HCT116 (cell line): ENCODE data around the gene LDHD.

Experiments used
- CBX3 ChIP-seq: IDR thresholded peaks from 2 replicates; pipeline ENCODE4 v1.6.1; 2012; ENCODE audit warnings: low read depth
- RAD21 ChIP-seq: IDR thresholded peaks from 2 replicates; pipeline ENCODE4 v1.6.1; 2012; ENCODE audit warnings: low read depth, mild to moderate bottlenecking
- TF ChIP-seq, protein P1 (sequence below), 3 experiments: fragments of 200-600 bp in 1 of 3; sonication (generic) in 1 of 3; IDR thresholded peaks in 2 of 3; conservative IDR thresholded peaks in 1 of 3; 2 replicates each; pipeline ENCODE4 v1.5.1; 2012 to 2017; ENCODE audit warnings: low read depth in 2 of 3, low read length in 2 of 3, antibody characterized with exemption in 1 of 3, borderline replicate concordance in 1 of 3, control low read depth in 1 of 3, mild to moderate bottlenecking in 1 of 3, mixed read lengths in 1 of 3, mixed run types in 1 of 3, moderate library complexity in 1 of 3; ENCODE audit not compliant: insufficient read depth in 1 of 3

DNA sequence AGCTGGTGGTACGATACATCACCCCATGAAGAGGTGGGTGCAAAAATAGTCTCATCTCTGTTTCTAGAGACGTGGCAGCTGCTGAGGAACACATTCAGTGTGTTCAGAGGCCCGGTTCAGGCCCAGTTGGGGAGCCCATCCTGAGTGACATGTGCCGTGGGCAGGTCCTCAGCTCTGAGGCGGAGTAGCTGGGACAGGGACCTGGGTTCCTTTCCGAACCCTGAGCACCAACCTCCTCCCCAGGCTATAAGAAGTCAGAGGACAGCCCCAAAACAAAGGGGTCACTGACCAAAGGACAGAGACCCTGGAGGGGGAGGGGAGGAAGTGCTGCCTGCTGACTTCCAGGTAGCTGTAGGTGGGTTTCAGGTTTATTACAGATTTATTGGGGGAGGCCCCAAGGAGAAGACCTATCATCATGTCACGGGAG, 5.1 kb downstream of the LDHD start:
- no peak for TF ChIP-seq CBX3
- TF ChIP-seq, protein P1, sequence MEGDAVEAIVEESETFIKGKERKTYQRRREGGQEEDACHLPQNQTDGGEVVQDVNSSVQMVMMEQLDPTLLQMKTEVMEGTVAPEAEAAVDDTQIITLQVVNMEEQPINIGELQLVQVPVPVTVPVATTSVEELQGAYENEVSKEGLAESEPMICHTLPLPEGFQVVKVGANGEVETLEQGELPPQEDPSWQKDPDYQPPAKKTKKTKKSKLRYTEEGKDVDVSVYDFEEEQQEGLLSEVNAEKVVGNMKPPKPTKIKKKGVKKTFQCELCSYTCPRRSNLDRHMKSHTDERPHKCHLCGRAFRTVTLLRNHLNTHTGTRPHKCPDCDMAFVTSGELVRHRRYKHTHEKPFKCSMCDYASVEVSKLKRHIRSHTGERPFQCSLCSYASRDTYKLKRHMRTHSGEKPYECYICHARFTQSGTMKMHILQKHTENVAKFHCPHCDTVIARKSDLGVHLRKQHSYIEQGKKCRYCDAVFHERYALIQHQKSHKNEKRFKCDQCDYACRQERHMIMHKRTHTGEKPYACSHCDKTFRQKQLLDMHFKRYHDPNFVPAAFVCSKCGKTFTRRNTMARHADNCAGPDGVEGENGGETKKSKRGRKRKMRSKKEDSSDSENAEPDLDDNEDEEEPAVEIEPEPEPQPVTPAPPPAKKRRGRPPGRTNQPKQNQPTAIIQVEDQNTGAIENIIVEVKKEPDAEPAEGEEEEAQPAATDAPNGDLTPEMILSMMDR (IDR thresholded peaks at IDR 0.05 in 2 of 3, conservative IDR thresholded peaks at IDR 0.05 in 1 of 3; ENCODE audit: borderline replicate concordance in 1 of 3, insufficient read depth in 1 of 3, low read depth in 2 of 3, low read length in 2 of 3), result 0 out of 6 replicates have a peak, but pooled peaks of 1 of the 3 experiments have one; percentile 0
- TF ChIP-seq RAD21, result no peak
